ENCODE results near the gene ZNF385A. TPM values are rescaled to one million over a fixed set of nuclear protein-coding genes. Genes with fewer than 3 reads are reported as not detected.
"Not testable (repeated sequence)": the region's sequence is repeated elsewhere in the genome, so short reads cannot be mapped to it uniquely, and the experiment has no call there.

ZNF385A gene
- total and polyA plus RNA-seq, 9 of the 15 experiments (the other 6 are each of a cell fraction or from before 2014, with no cell fraction given), result 1.0 to 111 (median 7.7) TPM

- TF ChIP-seq ZNF592 (IDR thresholded peaks at IDR 0.05) (peak; percentile 78; the same call in 1 of the 2 replicates), DMBX1 (CRISPR knock-in tag; IDR thresholded peaks at IDR 0.05; ENCODE audit: borderline replicate concordance) (0 out of 2 replicates have a peak, but pooled peaks have one; percentile 29), FOXA3 (CRISPR knock-in tag; conservative IDR thresholded peaks at IDR 0.05 in 1 of 2, IDR thresholded peaks at IDR 0.05 in 1 of 2) (0 out of 4 replicates have a peak, but pooled peaks of 1 of the 2 experiments have one; percentile 23), CAMTA2 (CRISPR knock-in tag; conservative IDR thresholded peaks at IDR 0.05) (0 out of 2 replicates have a peak, but pooled peaks have one; percentile 28), MIER1 (IDR thresholded peaks at IDR 0.05; ENCODE audit: low read depth) (0 out of 2 replicates have a peak, but pooled peaks have one; percentile 22), CHD1 (IDR thresholded peaks at IDR 0.05; ENCODE audit: low read length) (peak; percentile 80), ZC3H8 (IDR thresholded peaks at IDR 0.05) (0 out of 2 replicates have a peak, but pooled peaks have one; percentile 6), HLTF (IDR thresholded peaks at IDR 0.05) (peak; percentile 62; the same call in 1 of the 2 replicates), SIN3A (IDR thresholded peaks at IDR 0.05; ENCODE audit: borderline replicate concordance in 2 of 2, control insufficient read depth in 1 of 2, low read depth in 2 of 2, low read length in 2 of 2) (0 out of 4 replicates have a peak, but pooled peaks of 1 of the 2 experiments have one; percentile 14), NKRF (IDR thresholded peaks at IDR 0.05; ENCODE audit: borderline replicate concordance) (peak; percentile 49; the same call in 1 of the 2 replicates), L3MBTL2 (IDR thresholded peaks at IDR 0.05) (peak; percentile 27; the same call in 1 of the 2 replicates), ZNF717 (CRISPR knock-in tag; IDR thresholded peaks at IDR 0.05) (0 out of 2 replicates have a peak, but pooled peaks have one; percentile 52), MYC (IDR thresholded peaks at IDR 0.05; ENCODE audit: low read depth, low read length) (peak; percentile 75), DPF2 (IDR thresholded peaks at IDR 0.05) (0 out of 2 replicates have a peak, but pooled peaks have one; percentile 25), ZBTB11 (CRISPR knock-in tag; IDR thresholded peaks at IDR 0.05) (0 out of 6 replicates have a peak, but pooled peaks of 1 of the 3 experiments have one; percentile 27), POLR2H (tag; IDR thresholded peaks at IDR 0.05; ENCODE audit: low read depth) (peak; percentile 32; the same call in 1 of the 2 replicates)
- not testable (repeated sequence) for TF ChIP-seq MYC (CRISPR knock-in tag; IDR thresholded peaks at IDR 0.05; ENCODE audit: borderline replicate concordance, low read depth)
Measured at GRCh38 chr12:54325442-54326109, 59.0 kb downstream of the ZNF385A start (continued).
